K562 (cell line): Measurements from ENCODE around the gene CPED1. TPM values are rescaled to one million over a fixed set of nuclear protein-coding genes. Genes with fewer than 3 reads are reported as not detected.

Experiments used
- BACH1 ChIP-seq: fragments of 200-800 bp; sonication (Bioruptor generic); IDR thresholded peaks from 2 replicates; pipeline ENCODE4 v1.6.1; 2016; ENCODE audit warnings: missing genetic modification characterization, missing compliant biosample characterization
- CC2D1A ChIP-seq: fragments of 450-650 bp; IDR thresholded peaks from 2 replicates; pipeline ENCODE4 v1.6.1; 2017; ENCODE audit warnings: mild to moderate bottlenecking
- DEAF1 ChIP-seq: fragments of 450-650 bp; formaldehyde crosslinking; IDR thresholded peaks from 2 replicates; pipeline ENCODE4 v1.4.0; 2020; ENCODE audit warnings: mild to moderate bottlenecking, moderate library complexity
- E2F3 ChIP-seq: fragments of 250-450 bp; sonication (Bioruptor Pico); IDR thresholded peaks from 2 replicates; pipeline ENCODE4 v1.4.0; 2020; ENCODE audit warnings: mild to moderate bottlenecking
- HDAC1 ChIP-seq, 2 experiments: fragments of 450-650 bp; IDR thresholded peaks; 2 replicates each; pipeline ENCODE4 v1.6.1; 2016 to 2017; ENCODE audit warnings: inconsistent platforms in 1 of 2, mild to moderate bottlenecking in 1 of 2, moderate library complexity in 1 of 2
- HDAC3 ChIP-seq: fragments of 450-650 bp; IDR thresholded peaks from 2 replicates; pipeline ENCODE4 v1.6.1; 2018; ENCODE audit warnings: borderline replicate concordance, mild to moderate bottlenecking, moderate library complexity; ENCODE audit not compliant: partially characterized antibody
- HOXB6 ChIP-seq: fragments of 250-450 bp; sonication (Bioruptor Pico); IDR thresholded peaks from 2 replicates; pipeline ENCODE4 v1.5.1; 2022; ENCODE audit warnings: mild to moderate bottlenecking, borderline replicate concordance
- L3MBTL2 ChIP-seq: fragments of 450-650 bp; IDR thresholded peaks from 2 replicates; pipeline ENCODE4 v1.6.1; 2016; ENCODE audit warnings: mild to moderate bottlenecking, moderate library complexity
- MCM3 ChIP-seq: fragments of 450-650 bp; IDR thresholded peaks from 2 replicates; pipeline ENCODE4 v1.6.1; 2016
- MED1 ChIP-seq: sonication (generic); formaldehyde crosslinking; IDR thresholded peaks from 2 replicates; pipeline ENCODE4 v1.8.1; 2023; ENCODE audit warnings: missing genetic modification reagents, borderline replicate concordance
- MYNN ChIP-seq, 2 experiments: sonication (generic); formaldehyde crosslinking in 1 of 2; IDR thresholded peaks; 2 replicates each; pipeline versions ENCODE4 v1.5.0 to v1.6.1; 2016 to 2020; ENCODE audit warnings: antibody characterized with exemption in 1 of 2, missing genetic modification reagents in 1 of 2
- NELFE ChIP-seq: IDR thresholded peaks from 2 replicates; pipeline ENCODE4 v1.6.1; 2011; ENCODE audit warnings: mild to moderate bottlenecking; ENCODE audit not compliant: insufficient read depth, insufficient read length
- NRF1 ChIP-seq, 2 experiments: fragments of 450-650 bp; IDR thresholded peaks in 1 of 2; conservative IDR thresholded peaks in 1 of 2; 2 replicates each; pipeline ENCODE4 v1.6.1; 2014; ENCODE audit warnings: mild to moderate bottlenecking in 2 of 2
- POU5F1 ChIP-seq: fragments of 150-350 bp; IDR thresholded peaks from 2 replicates; pipeline ENCODE4 v1.6.1; 2014; ENCODE audit warnings: borderline replicate concordance, low read length, low read depth, mild to moderate bottlenecking; ENCODE audit not compliant: partially characterized antibody
- PPARD ChIP-seq: fragments of 250-450 bp; sonication (Bioruptor Pico); IDR thresholded peaks from 2 replicates; pipeline ENCODE4 v1.8.0; 2022; ENCODE audit warnings: inconsistent platforms, mild to moderate bottlenecking, moderate library complexity
- SUPT5H ChIP-seq: fragments of 450-650 bp; IDR thresholded peaks from 2 replicates; pipeline ENCODE4 v1.6.1; 2016
- TCFL5 ChIP-seq: fragments of 250-450 bp; sonication (Bioruptor Pico); conservative IDR thresholded peaks from 2 replicates; pipeline ENCODE4 v1.6.1; 2021; ENCODE audit warnings: mild to moderate bottlenecking, moderate library complexity, matching md5 sums
- ZNF655 ChIP-seq: fragments of 250-450 bp; sonication (Bioruptor Pico); IDR thresholded peaks from 2 replicates; pipeline ENCODE4 v1.5.0; 2021
- polyA plus RNA-seq, 8 experiments: library from polyadenylated mRNA; depleted of rRNA in 4 of 8; stranded (reverse) in 5 of 8; unstranded in 3 of 8; fragments of >200 nt; fragmentation: Nextera tagmentation in 2 of 8; fragmentation: Illumina TruSeq in 1 of 8; extraction: Ambion mirVana in 2 of 8; extraction: Trizol in 1 of 8; gene quantifications; 2 replicates each; pipeline versions ENCODE4 v1.2.1 to v1.2.3, GENCODE V29; 2011 to 2014; ENCODE audit warnings: inconsistent platforms in 1 of 8, missing spikeins in 1 of 8
- total RNA-seq, 7 experiments: library from RNA; depleted of rRNA in 6 of 7; stranded (reverse); fragments of >200 nt in 6 of 7; fragmentation: Illumina TruSeq in 2 of 7; extraction: Trizol in 2 of 7; gene quantifications; 2 replicates each; pipeline versions ENCODE4 v1.2.1 to v1.2.3, GENCODE V29; 2011 to 2021; ENCODE audit warnings: low replicate concordance in 1 of 7
- TF ChIP-seq, protein P1 (sequence below): sonication (generic); formaldehyde crosslinking; IDR thresholded peaks from 2 replicates; pipeline ENCODE4 v1.8.0; 2022; ENCODE audit warnings: mild to moderate bottlenecking, missing genetic modification reagents

The CPED1 gene
- total and polyA plus RNA-seq, 9 of the 15 experiments (the other 6 are each of a cell fraction or from before 2014, with no cell fraction given), result 195 to 393 (median 290) TPM

DNA sequence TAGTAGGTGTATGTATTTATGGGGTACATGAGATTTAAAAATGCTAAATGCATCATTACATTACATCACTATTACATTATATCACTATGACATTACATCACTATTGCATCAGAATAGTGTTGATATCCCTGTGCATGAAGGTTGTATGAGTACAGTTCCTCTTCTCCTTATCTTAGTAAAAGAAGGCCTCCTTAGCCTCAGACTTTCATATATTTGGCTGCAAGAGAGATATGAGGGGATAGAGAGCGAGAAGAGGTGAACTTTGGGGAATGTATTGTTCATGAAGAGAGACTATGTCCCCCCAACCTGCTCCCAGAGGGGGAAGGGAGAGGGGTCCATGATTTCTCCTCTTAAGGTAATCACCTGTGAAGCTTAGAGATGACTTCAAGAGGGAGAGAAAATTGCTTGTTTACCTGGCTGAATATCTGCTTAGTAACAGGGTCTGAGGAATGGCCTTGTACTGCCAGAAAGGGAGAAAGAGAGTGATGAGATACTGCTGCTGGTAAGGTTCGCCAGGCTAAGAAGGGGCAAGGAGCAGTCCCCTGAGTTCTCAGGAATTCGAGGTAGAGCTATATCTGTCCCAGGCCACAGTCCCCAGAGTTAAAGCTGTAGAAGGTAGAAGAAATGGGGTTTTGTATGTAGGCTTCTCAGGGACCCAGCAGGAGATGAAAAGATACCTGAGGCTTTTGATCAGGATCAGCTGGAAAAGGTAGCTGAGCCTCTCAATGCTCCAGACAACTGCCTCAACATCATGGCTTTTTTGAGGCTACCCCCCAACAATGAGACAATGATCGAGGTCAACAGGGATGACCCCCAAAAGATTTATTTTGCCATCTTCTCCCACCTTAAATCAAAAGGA lies 171.9 kb downstream of the CPED1 start (continued):
- TF ChIP-seq NRF1 (conservative IDR thresholded peaks at IDR 0.05 in 1 of 2, IDR thresholded peaks at IDR 0.05 in 1 of 2), result no peak
- TF ChIP-seq ZNF655 (CRISPR knock-in tag), result no peak
- no peak for TF ChIP-seq NELFE
- peak; percentile 53; the same call in 1 of the 2 replicates for TF ChIP-seq DEAF1 (CRISPR knock-in tag)
- no peak for TF ChIP-seq TCFL5 (CRISPR knock-in tag)
- TF ChIP-seq SUPT5H, result peak; percentile 46; the same call in 1 of the 2 replicates
- TF ChIP-seq PPARD (CRISPR knock-in tag), result no peak
- no peak; the same call in 1 of the 2 replicates for TF ChIP-seq L3MBTL2
- no peak for TF ChIP-seq POU5F1
- no peak for TF ChIP-seq MED1 (CRISPR knock-in tag)
- TF ChIP-seq, protein P1, sequence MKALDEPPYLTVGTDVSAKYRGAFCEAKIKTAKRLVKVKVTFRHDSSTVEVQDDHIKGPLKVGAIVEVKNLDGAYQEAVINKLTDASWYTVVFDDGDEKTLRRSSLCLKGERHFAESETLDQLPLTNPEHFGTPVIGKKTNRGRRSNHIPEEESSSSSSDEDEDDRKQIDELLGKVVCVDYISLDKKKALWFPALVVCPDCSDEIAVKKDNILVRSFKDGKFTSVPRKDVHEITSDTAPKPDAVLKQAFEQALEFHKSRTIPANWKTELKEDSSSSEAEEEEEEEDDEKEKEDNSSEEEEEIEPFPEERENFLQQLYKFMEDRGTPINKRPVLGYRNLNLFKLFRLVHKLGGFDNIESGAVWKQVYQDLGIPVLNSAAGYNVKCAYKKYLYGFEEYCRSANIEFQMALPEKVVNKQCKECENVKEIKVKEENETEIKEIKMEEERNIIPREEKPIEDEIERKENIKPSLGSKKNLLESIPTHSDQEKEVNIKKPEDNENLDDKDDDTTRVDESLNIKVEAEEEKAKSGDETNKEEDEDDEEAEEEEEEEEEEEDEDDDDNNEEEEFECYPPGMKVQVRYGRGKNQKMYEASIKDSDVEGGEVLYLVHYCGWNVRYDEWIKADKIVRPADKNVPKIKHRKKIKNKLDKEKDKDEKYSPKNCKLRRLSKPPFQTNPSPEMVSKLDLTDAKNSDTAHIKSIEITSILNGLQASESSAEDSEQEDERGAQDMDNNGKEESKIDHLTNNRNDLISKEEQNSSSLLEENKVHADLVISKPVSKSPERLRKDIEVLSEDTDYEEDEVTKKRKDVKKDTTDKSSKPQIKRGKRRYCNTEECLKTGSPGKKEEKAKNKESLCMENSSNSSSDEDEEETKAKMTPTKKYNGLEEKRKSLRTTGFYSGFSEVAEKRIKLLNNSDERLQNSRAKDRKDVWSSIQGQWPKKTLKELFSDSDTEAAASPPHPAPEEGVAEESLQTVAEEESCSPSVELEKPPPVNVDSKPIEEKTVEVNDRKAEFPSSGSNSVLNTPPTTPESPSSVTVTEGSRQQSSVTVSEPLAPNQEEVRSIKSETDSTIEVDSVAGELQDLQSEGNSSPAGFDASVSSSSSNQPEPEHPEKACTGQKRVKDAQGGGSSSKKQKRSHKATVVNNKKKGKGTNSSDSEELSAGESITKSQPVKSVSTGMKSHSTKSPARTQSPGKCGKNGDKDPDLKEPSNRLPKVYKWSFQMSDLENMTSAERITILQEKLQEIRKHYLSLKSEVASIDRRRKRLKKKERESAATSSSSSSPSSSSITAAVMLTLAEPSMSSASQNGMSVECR (CRISPR knock-in tag), result no peak
- peak; percentile 74 for TF ChIP-seq HDAC3
- TF ChIP-seq MYNN (IDR thresholded peaks at IDR 0.05), result no peak
- no peak for TF ChIP-seq MYNN (CRISPR knock-in tag; IDR thresholded peaks at IDR 0.05)
- no peak for TF ChIP-seq HDAC1 (IDR thresholded peaks at IDR 0.05)
- no peak for TF ChIP-seq CC2D1A
- peak; percentile 51; the same call in 1 of the 2 replicates for TF ChIP-seq HOXB6
- no peak for TF ChIP-seq MCM3
- TF ChIP-seq BACH1, result peak; percentile 88
- peak; percentile 73; the same call in 1 of the 2 replicates for TF ChIP-seq E2F3 (CRISPR knock-in tag)
